OCI-LY7 (cell line): ENCODE data around the gene ITPA.

Experiments
- EZH2phosphoT487 ChIP-seq: fragments of 200-600 bp; sonication (generic); IDR thresholded peaks from 2 replicates; pipeline ENCODE4 v1.6.1; 2018; ENCODE audit warnings: low read depth, borderline replicate concordance, mild to moderate bottlenecking, mixed run types, antibody characterized with exemption, low read length, moderate library complexity, mixed read lengths
- TF ChIP-seq, protein P1 (sequence below): fragments of 200-600 bp; sonication (generic); conservative IDR thresholded peaks from 2 replicates; pipeline ENCODE4 v1.5.1; 2014; ENCODE audit warnings: mild to moderate bottlenecking, antibody characterized with exemption, low read length, moderate library complexity, mixed read lengths

DNA sequence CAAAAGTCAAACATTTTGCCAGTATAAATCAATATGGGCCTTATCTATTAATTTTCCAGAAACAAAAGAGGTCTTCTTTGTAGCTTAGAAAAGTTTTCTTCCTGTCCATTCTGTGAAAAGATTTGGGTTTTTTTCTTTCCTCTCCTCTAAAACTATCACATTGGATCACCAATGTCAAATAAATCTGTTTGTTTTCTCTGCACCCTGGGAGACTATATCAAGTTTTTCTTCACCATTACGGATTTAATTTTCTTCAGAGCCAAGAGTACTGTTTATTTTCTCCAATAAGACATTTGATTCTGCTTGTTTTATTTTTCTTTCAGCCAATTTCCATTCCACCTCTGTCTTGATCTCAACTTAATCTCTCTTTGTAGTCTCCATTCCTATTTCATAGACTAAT, 34.0 kb upstream of the ITPA start:
- TF ChIP-seq, protein P1, sequence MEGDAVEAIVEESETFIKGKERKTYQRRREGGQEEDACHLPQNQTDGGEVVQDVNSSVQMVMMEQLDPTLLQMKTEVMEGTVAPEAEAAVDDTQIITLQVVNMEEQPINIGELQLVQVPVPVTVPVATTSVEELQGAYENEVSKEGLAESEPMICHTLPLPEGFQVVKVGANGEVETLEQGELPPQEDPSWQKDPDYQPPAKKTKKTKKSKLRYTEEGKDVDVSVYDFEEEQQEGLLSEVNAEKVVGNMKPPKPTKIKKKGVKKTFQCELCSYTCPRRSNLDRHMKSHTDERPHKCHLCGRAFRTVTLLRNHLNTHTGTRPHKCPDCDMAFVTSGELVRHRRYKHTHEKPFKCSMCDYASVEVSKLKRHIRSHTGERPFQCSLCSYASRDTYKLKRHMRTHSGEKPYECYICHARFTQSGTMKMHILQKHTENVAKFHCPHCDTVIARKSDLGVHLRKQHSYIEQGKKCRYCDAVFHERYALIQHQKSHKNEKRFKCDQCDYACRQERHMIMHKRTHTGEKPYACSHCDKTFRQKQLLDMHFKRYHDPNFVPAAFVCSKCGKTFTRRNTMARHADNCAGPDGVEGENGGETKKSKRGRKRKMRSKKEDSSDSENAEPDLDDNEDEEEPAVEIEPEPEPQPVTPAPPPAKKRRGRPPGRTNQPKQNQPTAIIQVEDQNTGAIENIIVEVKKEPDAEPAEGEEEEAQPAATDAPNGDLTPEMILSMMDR: no peak
- TF ChIP-seq EZH2phosphoT487: no peak
